Measurements from ENCODE around the gene TMEM232. TPM values are rescaled to one million over a fixed set of nuclear protein-coding genes. Genes with fewer than 3 reads are reported as not detected.

Gene TMEM232
- total RNA-seq, 1 experiment from 2014 or later: 1.3 TPM

DNA sequence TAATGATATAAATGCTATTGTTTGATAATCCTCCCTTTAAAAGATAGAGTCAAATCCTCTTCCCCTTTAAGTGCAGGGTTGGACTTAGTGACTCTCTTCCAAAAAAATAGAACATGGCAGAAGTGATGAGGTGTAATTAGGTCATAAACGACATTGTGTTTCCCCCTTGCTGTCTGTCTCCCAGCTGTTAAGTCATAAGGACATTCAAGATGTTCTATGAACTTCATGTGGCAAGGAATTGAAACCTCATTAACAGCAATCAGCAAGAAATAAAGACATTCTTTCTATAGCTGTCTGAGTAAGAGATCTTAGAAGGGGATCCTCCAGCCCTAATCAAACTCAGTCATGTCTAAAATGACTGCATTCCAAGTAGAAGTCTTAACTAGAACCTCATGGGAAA lies 9.1 kb upstream of the TMEM232 start:
- DNase-seq (ENCODE audit: low spot score) (no peak), ATAC-seq (no peak)
- Mint-ChIP-seq H3K27me3 (ENCODE audit: low read depth) (peaks cover 14% of the 10 kb centered on the region), H3K36me3 (no peaks in the 10 kb centered on the region), H3K4me3 (no peak overlapping the region), H3K9me3 (peaks cover 19% of the 10 kb centered on the region), H3K4me1 (peaks cover 4% of the 10 kb centered on the region; the same call in 1 of the 2 replicates), H3K27ac (no peak overlapping the region)
- POLR2A ChIA-PET: no interaction called here
- CTCF ChIA-PET: no interaction called here
- TF ChIP-seq AR (CRISPR knock-in tag; IDR thresholded peaks at IDR 0.05) (no peak), SP1 (CRISPR knock-in tag; conservative IDR thresholded peaks at IDR 0.05) (no peak), NR1H2 (CRISPR knock-in tag; IDR thresholded peaks at IDR 0.05) (no peak), ZNF425 (CRISPR knock-in tag; conservative IDR thresholded peaks at IDR 0.05) (no peak), ZBTB43 (CRISPR knock-in tag; IDR thresholded peaks at IDR 0.05) (no peak), ATF3 (CRISPR knock-in tag; conservative IDR thresholded peaks at IDR 0.05) (no peak), TEAD4 (CRISPR knock-in tag; IDR thresholded peaks at IDR 0.05) (no peak), KAT7 (CRISPR knock-in tag; IDR thresholded peaks at IDR 0.05; ENCODE audit: borderline replicate concordance) (no peak), FOXP1 (CRISPR knock-in tag; IDR thresholded peaks at IDR 0.05; ENCODE audit: borderline replicate concordance) (no peak), FOXK1 (CRISPR knock-in tag; IDR thresholded peaks at IDR 0.05) (no peak), TP53 (CRISPR knock-in tag; IDR thresholded peaks at IDR 0.05) (no peak), ZNF512 (CRISPR knock-in tag; IDR thresholded peaks at IDR 0.05; ENCODE audit: borderline replicate concordance) (no peak), ZBTB21 (CRISPR knock-in tag; IDR thresholded peaks at IDR 0.05; ENCODE audit: borderline replicate concordance) (no peak), TCF7 (CRISPR knock-in tag; IDR thresholded peaks at IDR 0.05; ENCODE audit: low read depth) (no peak), ZNF138 (CRISPR knock-in tag; conservative IDR thresholded peaks at IDR 0.05) (no peak), TEAD1 (CRISPR knock-in tag; IDR thresholded peaks at IDR 0.05) (no peak)
- TF ChIP-seq, protein P1, sequence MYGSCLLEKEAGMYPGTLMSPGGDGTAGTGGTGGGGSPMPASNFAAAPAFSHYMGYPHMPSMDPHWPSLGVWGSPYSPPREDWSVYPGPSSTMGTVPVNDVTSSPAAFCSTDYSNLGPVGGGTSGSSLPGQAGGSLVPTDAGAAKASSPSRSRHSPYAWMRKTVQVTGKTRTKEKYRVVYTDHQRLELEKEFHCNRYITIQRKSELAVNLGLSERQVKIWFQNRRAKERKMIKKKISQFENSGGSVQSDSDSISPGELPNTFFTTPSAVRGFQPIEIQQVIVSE (CRISPR knock-in tag; IDR thresholded peaks at IDR 0.05; ENCODE audit: borderline replicate concordance): no peak
- TF ChIP-seq, protein P2, sequence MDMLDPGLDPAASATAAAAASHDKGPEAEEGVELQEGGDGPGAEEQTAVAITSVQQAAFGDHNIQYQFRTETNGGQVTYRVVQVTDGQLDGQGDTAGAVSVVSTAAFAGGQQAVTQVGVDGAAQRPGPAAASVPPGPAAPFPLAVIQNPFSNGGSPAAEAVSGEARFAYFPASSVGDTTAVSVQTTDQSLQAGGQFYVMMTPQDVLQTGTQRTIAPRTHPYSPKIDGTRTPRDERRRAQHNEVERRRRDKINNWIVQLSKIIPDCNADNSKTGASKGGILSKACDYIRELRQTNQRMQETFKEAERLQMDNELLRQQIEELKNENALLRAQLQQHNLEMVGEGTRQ (CRISPR knock-in tag; IDR thresholded peaks at IDR 0.05): no peak

All from WTC11 (cell line).